ENCODE measurements around the gene ATP11A. TPM values are rescaled to one million over a fixed set of nuclear protein-coding genes. Genes with fewer than 3 reads are reported as not detected.

ATP11A gene
- total and polyA plus RNA-seq, 2 experiments from 2014 or later, result 4.9 to 5.0 TPM

GRCh38 chr13:112731667-112732616 is 42.1 kb downstream of the ATP11A start:
- Histone ChIP-seq H3K4me3 (no peak overlapping the region), H3K4me2 (ENCODE audit: unreplicated experiment) (no peak overlapping the region), H2AFZ (no peak overlapping the region), H3F3A (ENCODE audit: insufficient read depth) (no peaks in the 10 kb centered on the region), H3K4me1 (ENCODE audit: insufficient read depth) (no peaks in the 10 kb centered on the region), H4K20me1 (ENCODE audit: insufficient read depth) (no peaks in the 10 kb centered on the region), H3K79me2 (ENCODE audit: insufficient read depth) (no peaks in the 10 kb centered on the region), H3K36me3 (ENCODE audit: low read depth) (no peaks in the 10 kb centered on the region), H3K9ac (no peak overlapping the region), H3K27ac (no peak overlapping the region), H3K27me3 (replicated peaks; ENCODE audit: insufficient read depth) (no peaks in the 10 kb centered on the region), H3K9me2 (ENCODE audit: insufficient read depth) (no peaks in the 10 kb centered on the region), H3K9me3 (ENCODE audit: low read depth) (no peaks in the 10 kb centered on the region)
- in situ Hi-C loops (cut with MboI), result no loop called here
- 91 to 93% methylated on average over 19 to 20 of the region's 20 CpGs for WGBS, 2 experiments (ENCODE audit: low coverage in 1 of 2, low lambda C conversion rate in 2 of 2, missing lambda C conversion rate in 2 of 2)
- TF ChIP-seq EZH2phosphoT487 (IDR thresholded peaks at IDR 0.05; ENCODE audit: insufficient read depth, low read depth), result no peak
- no peak for TF ChIP-seq EZH2 (IDR thresholded peaks at IDR 0.05; ENCODE audit: insufficient read depth, poor library complexity, severe bottlenecking)
- DNase-seq, result no peak

GRCh38 chr13:112732679-112733078 is 42.8 kb downstream of the ATP11A start:
- Histone ChIP-seq H3K4me1 (ENCODE audit: insufficient read depth) (no peaks in the 10 kb centered on the region), H3K4me3 (no peak overlapping the region), H3F3A (ENCODE audit: insufficient read depth) (no peaks in the 10 kb centered on the region), H4K20me1 (ENCODE audit: insufficient read depth) (no peaks in the 10 kb centered on the region), H3K27ac (no peak overlapping the region), H3K4me2 (ENCODE audit: unreplicated experiment) (no peak overlapping the region), H3K79me2 (ENCODE audit: insufficient read depth) (no peaks in the 10 kb centered on the region), H3K27me3 (replicated peaks; ENCODE audit: insufficient read depth) (no peaks in the 10 kb centered on the region), H3K9me3 (ENCODE audit: low read depth) (no peaks in the 10 kb centered on the region), H3K9me2 (ENCODE audit: insufficient read depth) (no peaks in the 10 kb centered on the region), H3K36me3 (ENCODE audit: low read depth) (no peaks in the 10 kb centered on the region), H3K9ac (no peak overlapping the region), H2AFZ (no peak overlapping the region)
- TF ChIP-seq EZH2 (IDR thresholded peaks at IDR 0.05; ENCODE audit: insufficient read depth, poor library complexity, severe bottlenecking) (no peak), EZH2phosphoT487 (IDR thresholded peaks at IDR 0.05; ENCODE audit: insufficient read depth, low read depth) (no peak)
- in situ Hi-C loops (cut with MboI), result no loop called here
- 95 to 98% methylated on average over 10 of the region's 10 CpGs for WGBS, 2 experiments (ENCODE audit: low coverage in 1 of 2, low lambda C conversion rate in 2 of 2, missing lambda C conversion rate in 2 of 2)
- DNase-seq, result no peak

- H3K9me2 ChIP-seq (ENCODE audit: insufficient read depth), result no peaks in the 10 kb centered on the region
- H3K9me3 ChIP-seq (ENCODE audit: low read depth), result no peaks in the 10 kb centered on the region
- no peak overlapping the region for H3K9ac ChIP-seq
- no peaks in the 10 kb centered on the region for H3F3A ChIP-seq (ENCODE audit: insufficient read depth)
- no peaks in the 10 kb centered on the region for H3K4me1 ChIP-seq (ENCODE audit: insufficient read depth)
- 95 to 97% methylated on average over 6 of the region's 6 CpGs for WGBS, 2 experiments (ENCODE audit: low coverage in 1 of 2, low lambda C conversion rate in 2 of 2, missing lambda C conversion rate in 2 of 2)
- no peak overlapping the region for H3K4me2 ChIP-seq (ENCODE audit: unreplicated experiment)
- H3K36me3 ChIP-seq (ENCODE audit: low read depth), result no peaks in the 10 kb centered on the region
- TF ChIP-seq EZH2phosphoT487 (IDR thresholded peaks at IDR 0.05; ENCODE audit: insufficient read depth, low read depth), result no peak
- TF ChIP-seq EZH2 (IDR thresholded peaks at IDR 0.05; ENCODE audit: insufficient read depth, poor library complexity, severe bottlenecking), result no peak
- H4K20me1 ChIP-seq (ENCODE audit: insufficient read depth), result no peaks in the 10 kb centered on the region
- DNase-seq, result no peak
- no peak overlapping the region for H3K27ac ChIP-seq
- no peaks in the 10 kb centered on the region for H3K27me3 ChIP-seq (replicated peaks; ENCODE audit: insufficient read depth)
- no peaks in the 10 kb centered on the region for H3K79me2 ChIP-seq (ENCODE audit: insufficient read depth)
- no peak overlapping the region for H2AFZ ChIP-seq
- in situ Hi-C loops (cut with MboI), result no loop called here
- H3K4me3 ChIP-seq, result no peak overlapping the region
Observed at GRCh38 chr13:112733112-112733511, 43.3 kb downstream of the ATP11A start.

- no peak overlapping the region for H3K27ac ChIP-seq
- no peaks in the 10 kb centered on the region for H3K79me2 ChIP-seq (ENCODE audit: insufficient read depth)
- in situ Hi-C loops (cut with MboI), result no loop called here
- no peak overlapping the region for H2AFZ ChIP-seq
- no peaks in the 10 kb centered on the region for H3K36me3 ChIP-seq (ENCODE audit: low read depth)
- no peaks in the 10 kb centered on the region for H3K9me3 ChIP-seq (ENCODE audit: low read depth)
- H3K9me2 ChIP-seq (ENCODE audit: insufficient read depth), result no peaks in the 10 kb centered on the region
- H3K9ac ChIP-seq, result no peak overlapping the region
- 70 to 76% methylated on average over 7 of the region's 7 CpGs for WGBS, 2 experiments (ENCODE audit: low coverage in 1 of 2, low lambda C conversion rate in 2 of 2, missing lambda C conversion rate in 2 of 2)
- H4K20me1 ChIP-seq (ENCODE audit: insufficient read depth), result no peaks in the 10 kb centered on the region
- H3K4me1 ChIP-seq (ENCODE audit: insufficient read depth), result no peaks in the 10 kb centered on the region
- no peak overlapping the region for H3K4me3 ChIP-seq
- no peak for DNase-seq
- no peak overlapping the region for H3K4me2 ChIP-seq (ENCODE audit: unreplicated experiment)
- H3K27me3 ChIP-seq (replicated peaks; ENCODE audit: insufficient read depth), result no peaks in the 10 kb centered on the region
- no peak for TF ChIP-seq EZH2 (IDR thresholded peaks at IDR 0.05; ENCODE audit: insufficient read depth, poor library complexity, severe bottlenecking)
- no peak for TF ChIP-seq EZH2phosphoT487 (IDR thresholded peaks at IDR 0.05; ENCODE audit: insufficient read depth, low read depth)
- H3F3A ChIP-seq (ENCODE audit: insufficient read depth), result no peaks in the 10 kb centered on the region
Observed at GRCh38 chr13:112733661-112734379, 44.0 kb downstream of the ATP11A start.
